Endothelial cell (in vitro differentiated cells): Measurements from ENCODE around the gene RAPGEF5. TPM values are rescaled to one million over a fixed set of nuclear protein-coding genes. Genes with fewer than 3 reads are reported as not detected.

Experiments
- DNase-seq: peaks from one replicate; pipeline ENCODE4 v3.0.0; 2021; ENCODE audit warnings: low spot score
- H3K27ac Mint-ChIP-seq: one replicate; pipeline ENCODE4 v1.8.0; 2021; ENCODE audit warnings: mixed read lengths, inconsistent platforms; ENCODE audit not compliant: unreplicated experiment
- H3K27me3 Mint-ChIP-seq: one replicate; pipeline ENCODE4 v1.8.0; 2021; ENCODE audit warnings: mild to moderate bottlenecking, moderate library complexity, mixed read lengths, inconsistent platforms; ENCODE audit not compliant: unreplicated experiment
- H3K36me3 Mint-ChIP-seq: one replicate; pipeline ENCODE4 v1.8.0; 2021; ENCODE audit warnings: mild to moderate bottlenecking, low read depth, mixed read lengths, inconsistent platforms; ENCODE audit not compliant: unreplicated experiment
- H3K4me1 Mint-ChIP-seq: one replicate; pipeline ENCODE4 v1.8.0; 2021; ENCODE audit warnings: mild to moderate bottlenecking, mixed read lengths, inconsistent platforms; ENCODE audit not compliant: unreplicated experiment
- H3K4me3 Mint-ChIP-seq: one replicate; pipeline ENCODE4 v1.8.0; 2021; ENCODE audit warnings: mild to moderate bottlenecking, mixed read lengths, inconsistent platforms; ENCODE audit not compliant: unreplicated experiment
- H3K9me3 Mint-ChIP-seq: one replicate; pipeline ENCODE4 v1.8.0; 2021; ENCODE audit warnings: mixed read lengths, inconsistent platforms; ENCODE audit not compliant: unreplicated experiment
- total RNA-seq: library from RNA; stranded (reverse); fragmentation: NEBNext Ultra II Directional; extraction: Animal tissue kit (Norgen Biotek cat#: 25700); gene quantifications from one replicate; pipeline ENCODE4 v1.2.1, GENCODE V29; 2021; ENCODE audit not compliant: unreplicated experiment
- TF ChIP-seq, protein P1 (sequence below): fragments of 200-600 bp; sonication (generic); IDR thresholded peaks from one replicate; pipeline ENCODE4 v1.5.0; 2021; ENCODE audit warnings: antibody characterized with exemption; ENCODE audit not compliant: unreplicated experiment

The RAPGEF5 gene
- total RNA-seq, 1 donor from 2014 or later, result 135 TPM

DNA sequence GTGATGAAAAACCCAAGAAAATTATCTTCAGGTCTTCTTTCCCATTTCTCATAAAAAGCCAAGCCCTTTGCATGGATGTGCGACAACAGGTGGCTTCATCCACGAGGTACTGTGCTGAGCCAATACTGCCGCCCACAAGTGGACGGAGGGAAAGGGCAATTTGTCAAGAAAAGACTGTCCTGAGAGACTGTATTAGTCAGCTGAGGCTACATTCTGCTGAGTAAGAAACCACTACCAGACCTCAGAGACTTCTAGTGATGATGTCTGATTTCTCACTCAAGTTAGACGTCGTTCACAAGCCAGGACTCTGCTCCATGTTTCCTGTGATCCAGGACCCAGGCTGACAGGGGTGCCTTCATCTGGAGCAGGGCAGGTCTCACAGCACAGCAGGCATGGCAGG is 239.7 kb downstream of the RAPGEF5 start:
- no peak for DNase-seq
- peaks cover 10% of the 10 kb centered on the region for H3K27me3 Mint-ChIP-seq

DNA sequence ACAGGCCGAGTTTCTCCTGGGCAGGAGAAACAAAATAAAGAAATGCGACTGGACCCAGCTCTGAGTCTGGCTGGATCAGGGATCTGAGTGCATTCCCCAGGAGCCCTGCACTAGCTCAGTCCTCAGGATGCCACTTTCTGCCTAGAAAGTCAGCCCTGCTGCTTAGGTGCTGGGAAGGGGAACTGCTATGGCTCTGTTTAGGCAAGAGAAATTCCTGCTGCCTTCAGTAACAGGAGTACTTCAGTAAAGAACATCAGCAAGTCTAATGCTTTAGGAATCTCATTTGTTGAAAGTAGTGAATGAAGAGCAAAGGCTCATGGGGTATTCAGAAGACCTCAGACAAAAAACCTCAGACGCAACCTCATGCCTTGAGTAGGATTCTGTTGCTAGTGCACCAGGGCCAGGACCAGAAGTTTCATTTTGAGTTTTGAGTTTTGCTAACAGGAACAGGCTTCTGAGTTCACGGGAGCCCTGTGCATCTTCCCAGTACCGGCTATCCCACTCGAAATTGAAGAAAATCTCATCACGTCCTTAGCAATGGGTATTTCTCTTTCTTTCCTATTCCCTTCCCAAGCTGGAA is 240.4 kb downstream of the RAPGEF5 start:
- TF ChIP-seq, protein P1, sequence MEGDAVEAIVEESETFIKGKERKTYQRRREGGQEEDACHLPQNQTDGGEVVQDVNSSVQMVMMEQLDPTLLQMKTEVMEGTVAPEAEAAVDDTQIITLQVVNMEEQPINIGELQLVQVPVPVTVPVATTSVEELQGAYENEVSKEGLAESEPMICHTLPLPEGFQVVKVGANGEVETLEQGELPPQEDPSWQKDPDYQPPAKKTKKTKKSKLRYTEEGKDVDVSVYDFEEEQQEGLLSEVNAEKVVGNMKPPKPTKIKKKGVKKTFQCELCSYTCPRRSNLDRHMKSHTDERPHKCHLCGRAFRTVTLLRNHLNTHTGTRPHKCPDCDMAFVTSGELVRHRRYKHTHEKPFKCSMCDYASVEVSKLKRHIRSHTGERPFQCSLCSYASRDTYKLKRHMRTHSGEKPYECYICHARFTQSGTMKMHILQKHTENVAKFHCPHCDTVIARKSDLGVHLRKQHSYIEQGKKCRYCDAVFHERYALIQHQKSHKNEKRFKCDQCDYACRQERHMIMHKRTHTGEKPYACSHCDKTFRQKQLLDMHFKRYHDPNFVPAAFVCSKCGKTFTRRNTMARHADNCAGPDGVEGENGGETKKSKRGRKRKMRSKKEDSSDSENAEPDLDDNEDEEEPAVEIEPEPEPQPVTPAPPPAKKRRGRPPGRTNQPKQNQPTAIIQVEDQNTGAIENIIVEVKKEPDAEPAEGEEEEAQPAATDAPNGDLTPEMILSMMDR, result no peak
- peaks cover 10% of the 10 kb centered on the region for H3K27me3 Mint-ChIP-seq
- H3K9me3 Mint-ChIP-seq, result no peaks in the 10 kb centered on the region
- peaks cover 20% of the 10 kb centered on the region for H3K4me1 Mint-ChIP-seq
- peaks cover 17% of the 10 kb centered on the region for H3K36me3 Mint-ChIP-seq
- no peak for DNase-seq
- no peak overlapping the region for H3K27ac Mint-ChIP-seq
- no peak overlapping the region for H3K4me3 Mint-ChIP-seq

More for the DNA sequence above, 239.7 kb downstream of the RAPGEF5 start:
- Mint-ChIP-seq H3K9me3 (no peaks in the 10 kb centered on the region), H3K4me3 (no peak overlapping the region), H3K27ac (no peak overlapping the region), H3K4me1 (peaks cover 26% of the 10 kb centered on the region), H3K36me3 (peaks cover 24% of the 10 kb centered on the region)
- TF ChIP-seq, protein P1, result no peak

DNA sequence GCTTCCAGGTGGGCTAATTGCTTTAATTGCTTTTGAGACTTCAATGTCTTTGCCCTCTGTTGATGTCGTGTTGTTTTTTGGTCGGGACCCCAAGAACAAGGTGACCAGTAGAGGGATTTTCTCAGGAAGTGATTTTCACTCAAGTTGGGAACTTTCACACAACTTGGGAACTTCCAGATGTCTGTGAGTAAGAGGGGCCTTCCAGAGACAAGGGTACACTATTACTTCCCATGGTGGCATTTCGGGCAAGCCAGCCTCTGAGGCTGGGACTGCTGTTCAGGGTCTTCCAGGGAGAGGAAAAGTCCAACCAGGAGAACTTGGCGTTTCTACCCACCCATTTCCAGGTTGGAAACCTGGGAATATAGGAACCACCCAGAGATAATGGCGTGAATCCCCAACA is 241.3 kb downstream of the RAPGEF5 start:
- TF ChIP-seq, protein P1, result no peak
- Mint-ChIP-seq H3K36me3 (peaks cover 11% of the 10 kb centered on the region), H3K27me3 (peaks cover 9% of the 10 kb centered on the region), H3K9me3 (no peaks in the 10 kb centered on the region), H3K4me3 (peak overlapping the region; percentile 69), H3K4me1 (peaks cover 20% of the 10 kb centered on the region), H3K27ac (peak overlapping the region; percentile 17)
- DNase-seq, result no peak

DNA sequence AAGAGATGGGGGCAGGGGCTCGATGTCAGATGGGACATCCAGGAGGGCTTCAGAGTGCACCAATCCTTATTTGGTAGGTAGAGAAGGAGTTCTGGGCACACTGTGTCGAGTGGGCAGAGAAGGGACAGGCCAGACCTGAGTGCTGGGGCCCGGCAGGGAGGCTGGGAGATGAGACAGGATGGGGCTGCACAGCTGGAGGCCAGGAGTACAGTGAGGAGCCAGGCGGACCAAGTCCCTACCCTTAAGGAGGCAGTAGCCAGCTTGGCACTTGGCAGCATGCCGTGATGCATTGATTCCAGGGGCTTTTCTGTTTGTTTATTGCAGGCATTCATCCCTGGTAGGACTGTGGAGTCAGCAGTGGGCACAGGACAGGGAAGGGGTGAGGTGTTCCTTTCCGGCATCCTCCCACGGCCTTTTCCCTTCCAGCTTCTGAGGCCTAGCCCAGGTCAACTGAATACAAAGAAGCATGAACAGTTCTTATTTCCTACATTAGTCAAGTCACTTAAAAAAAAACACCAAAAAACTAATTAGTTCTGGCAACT is 242.4 kb downstream of the RAPGEF5 start:
- peaks cover 9% of the 10 kb centered on the region for H3K27me3 Mint-ChIP-seq
- TF ChIP-seq, protein P1, result no peak
- peak overlapping the region; percentile 63 for H3K4me3 Mint-ChIP-seq
- H3K27ac Mint-ChIP-seq, result no peak overlapping the region
- DNase-seq, result no peak
- H3K4me1 Mint-ChIP-seq, result peaks cover 26% of the 10 kb centered on the region
- H3K36me3 Mint-ChIP-seq, result peaks cover 10% of the 10 kb centered on the region
- H3K9me3 Mint-ChIP-seq, result no peaks in the 10 kb centered on the region

DNA sequence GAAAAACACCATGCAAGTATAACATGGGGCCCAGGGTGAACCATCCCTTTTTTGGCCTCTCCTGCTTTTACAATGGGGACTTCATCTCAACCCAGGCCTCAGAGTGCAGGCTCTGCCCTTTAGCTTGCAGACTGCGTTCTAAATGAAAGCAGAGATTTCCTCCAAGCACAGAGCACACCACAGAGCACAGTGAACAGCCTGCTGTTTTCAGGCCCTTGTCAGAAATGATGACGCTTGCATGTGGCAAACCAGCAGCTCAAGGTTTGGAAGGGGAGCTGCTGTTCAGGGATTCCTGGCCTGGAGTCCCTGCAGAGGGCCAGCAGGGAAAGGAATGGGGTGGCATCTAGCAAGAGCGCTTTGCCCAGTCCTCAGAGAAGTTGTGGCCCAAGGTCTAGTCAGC is 243.9 kb downstream of the RAPGEF5 start:
- peaks cover 10% of the 10 kb centered on the region for H3K36me3 Mint-ChIP-seq
- no peak overlapping the region for H3K27ac Mint-ChIP-seq
- DNase-seq, result no peak
- H3K27me3 Mint-ChIP-seq, result peaks cover 9% of the 10 kb centered on the region
- no peak overlapping the region for H3K4me3 Mint-ChIP-seq
- TF ChIP-seq, protein P1, result no peak
- peaks cover 28% of the 10 kb centered on the region for H3K4me1 Mint-ChIP-seq
- no peaks in the 10 kb centered on the region for H3K9me3 Mint-ChIP-seq
